GM19023 (cell line): ENCODE results near the gene SRSF4.

ENCODE experiments used
- ATAC-seq: cut with Tn5 transposase; IDR thresholded peaks from one replicate; pipeline ENCODE4 v1.9.1; 2021; ENCODE audit warnings: mild to moderate bottlenecking, moderate library complexity; ENCODE audit not compliant: unreplicated experiment

Gene SRSF4

GRCh38 chr1:29099286-29099685 is 82.4 kb downstream of the SRSF4 start:
- no peak for ATAC-seq
